GM23338 (cell line): ENCODE data around the gene CDH7. TPM values are rescaled to one million over a fixed set of nuclear protein-coding genes. Genes with fewer than 3 reads are reported as not detected.
A peak's percentile ranks its signal among the peaks of the same experiment; 100 is the strongest.

Experiments used
- ATAC-seq: fragments of 200-7000 bp; cut with Tn5 transposase; 3 replicates; pipeline ENCODE4 v1.9.1; 2020
- DNase-seq: peaks from one replicate; pipeline ENCODE4 v3.0.0-alpha.2; 2015; ENCODE audit warnings: low spot score
- H2AFZ ChIP-seq: fragments of 200-600 bp; sonication (generic); 2 replicates; pipeline ENCODE4 v1.8.0; 2016; ENCODE audit warnings: antibody characterized with exemption, mild to moderate bottlenecking, moderate library complexity
- H3F3A ChIP-seq: fragments of 200-600 bp; sonication (generic); replicated peaks from 2 replicates; pipeline ENCODE4 v1.8.0; 2017; ENCODE audit warnings: antibody characterized with exemption, mixed run types, low read depth
- H3K27ac ChIP-seq: fragments of 200-600 bp; sonication (generic); 2 replicates; pipeline ENCODE4 v1.6.1; 2016; ENCODE audit warnings: low read depth
- H3K27me3 ChIP-seq: fragments of 200-600 bp; sonication (generic); 2 replicates; pipeline ENCODE4 v1.8.0; 2016; ENCODE audit warnings: mild to moderate bottlenecking, mixed run types, moderate library complexity; ENCODE audit not compliant: insufficient read depth
- H3K36me3 ChIP-seq: fragments of 200-600 bp; sonication (generic); 2 replicates; pipeline ENCODE4 v1.8.0; 2016; ENCODE audit warnings: mild to moderate bottlenecking; ENCODE audit not compliant: insufficient read depth
- H3K4me1 ChIP-seq: fragments of 200-600 bp; sonication (generic); 2 replicates; pipeline ENCODE4 v1.8.0; 2016; ENCODE audit warnings: mild to moderate bottlenecking, moderate library complexity; ENCODE audit not compliant: insufficient read depth
- H3K4me2 ChIP-seq: fragments of 200-600 bp; sonication (generic); 2 replicates; pipeline ENCODE4 v1.7.1; 2017; ENCODE audit warnings: mixed run types
- H3K4me3 ChIP-seq: fragments of 200-600 bp; sonication (generic); 2 replicates; pipeline ENCODE4 v1.6.1; 2016; ENCODE audit warnings: mixed run types
- H3K79me2 ChIP-seq: fragments of 200-600 bp; sonication (generic); replicated peaks from 2 replicates; pipeline ENCODE4 v1.8.0; 2017; ENCODE audit warnings: mild to moderate bottlenecking; ENCODE audit not compliant: insufficient read depth
- H3K9me2 ChIP-seq: fragments of 200-600 bp; sonication (generic); 2 replicates; pipeline ENCODE4 v1.8.0; 2017; ENCODE audit not compliant: insufficient read depth
- H4K20me1 ChIP-seq: fragments of 200-600 bp; sonication (generic); replicated peaks from 2 replicates; pipeline ENCODE4 v1.8.0; 2017; ENCODE audit warnings: mild to moderate bottlenecking; ENCODE audit not compliant: insufficient read depth
- H3K27ac Mint-ChIP-seq: 2 replicates; pipeline ENCODE4 v1.8.0; 2020; ENCODE audit warnings: inconsistent platforms, mild to moderate bottlenecking, moderate library complexity, mixed read lengths
- H3K27me3 Mint-ChIP-seq: 3 replicates; pipeline ENCODE4 v1.8.0; 2022; ENCODE audit warnings: low read depth, mild to moderate bottlenecking, moderate library complexity, mixed read lengths, inconsistent platforms; ENCODE audit not compliant: insufficient read depth, poor library complexity
- H3K36me3 Mint-ChIP-seq: 3 replicates; pipeline ENCODE4 v1.8.0; 2021; ENCODE audit warnings: low read depth, mild to moderate bottlenecking, inconsistent platforms, moderate library complexity, mixed read lengths
- H3K4me1 Mint-ChIP-seq: 3 replicates; pipeline ENCODE4 v1.8.0; 2020; ENCODE audit warnings: mild to moderate bottlenecking, inconsistent platforms, mixed read lengths
- H3K4me3 Mint-ChIP-seq: 3 replicates; pipeline ENCODE4 v1.8.0; 2021; ENCODE audit warnings: moderate library complexity, mild to moderate bottlenecking, inconsistent platforms, mixed read lengths
- H3K9me3 Mint-ChIP-seq: 3 replicates; pipeline ENCODE4 v1.8.0; 2020; ENCODE audit warnings: moderate library complexity, mild to moderate bottlenecking, inconsistent platforms, mixed read lengths
- CREB1 ChIP-seq: fragments of 250-450 bp; sonication (Bioruptor Pico); IDR thresholded peaks from 2 replicates; pipeline ENCODE4 v1.5.0; 2020; ENCODE audit warnings: low read depth, mild to moderate bottlenecking, moderate library complexity
- EZH2phosphoT487 ChIP-seq: fragments of 200-600 bp; sonication (generic); IDR thresholded peaks from one replicate; pipeline ENCODE4 v1.8.1; 2018; ENCODE audit warnings: antibody characterized with exemption; ENCODE audit not compliant: unreplicated experiment
- POLR2AphosphoS5 ChIP-seq: IDR thresholded peaks from 2 replicates; pipeline ENCODE4 v1.6.1; 2016; ENCODE audit warnings: antibody characterized with exemption, low read depth
- ZNF331 ChIP-seq: fragments of 250-450 bp; sonication (Bioruptor Pico); IDR thresholded peaks from 2 replicates; pipeline ENCODE4 v1.5.0; 2020; ENCODE audit warnings: low read depth, mild to moderate bottlenecking, moderate library complexity
- polyA plus RNA-seq: library from polyadenylated mRNA; unstranded; fragments of >200 nt; fragmentation: Nextera tagmentation; extraction: Ambion mirVana; gene quantifications from 2 replicates; pipeline ENCODE4 v1.2.1, GENCODE V29; 2016
- total RNA-seq: library from RNA; depleted of rRNA; stranded (reverse); fragments of >200 nt; shearing (Covaris generic); gene quantifications from 2 replicates; pipeline ENCODE4 v1.2.3, GENCODE V29; 2014
- TF ChIP-seq, protein P1 (sequence below): IDR thresholded peaks from one replicate; pipeline ENCODE4 v1.6.1; 2018; ENCODE audit warnings: antibody characterized with exemption; ENCODE audit not compliant: unreplicated experiment
- TF ChIP-seq, protein P2 (sequence below): fragments of 250-450 bp; sonication (Bioruptor Pico); IDR thresholded peaks from 2 replicates; pipeline ENCODE4 v1.5.0; 2020; ENCODE audit warnings: mild to moderate bottlenecking, moderate library complexity
- TF ChIP-seq, protein P3 (sequence below), 2 experiments: fragments of 200-600 bp in 1 of 2; sonication (generic) in 1 of 2; conservative IDR thresholded peaks; 2 replicates each; pipeline versions ENCODE4 v1.5.1 to v1.6.1; 2016 to 2017; ENCODE audit warnings: antibody characterized with exemption in 2 of 2, low read depth in 2 of 2, mild to moderate bottlenecking in 2 of 2, moderate library complexity in 1 of 2

CDH7 gene
- total and polyA plus RNA-seq, 2 experiments from 2014 or later = 1.8 TPM

DNA sequence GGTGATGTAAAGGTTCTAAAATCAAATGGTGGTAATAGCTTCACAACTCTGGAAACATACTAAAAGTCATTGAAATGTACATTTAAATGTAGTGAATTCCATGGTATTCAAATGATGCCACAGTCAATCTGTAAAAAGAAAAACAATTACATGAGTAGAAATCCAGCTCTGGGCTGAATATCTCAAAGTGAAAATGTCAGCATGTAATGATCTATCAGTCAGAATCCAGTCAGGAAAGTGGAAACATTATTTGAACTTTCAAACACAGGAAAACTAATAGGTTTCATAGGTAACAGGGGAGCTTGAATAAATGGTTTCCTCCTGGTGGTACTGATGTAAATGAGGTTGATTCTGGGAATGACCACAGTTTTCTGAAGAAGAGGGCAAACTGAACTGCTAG lies 186.4 kb downstream of the CDH7 start:
- peaks cover 15% of the 10 kb centered on the region for H3K4me1 Mint-ChIP-seq
- no peak for ATAC-seq
- Histone ChIP-seq H3K36me3 (no peaks in the 10 kb centered on the region), H3K4me3 (no peak overlapping the region), H3K27ac (no peak overlapping the region), H2AFZ (no peak overlapping the region), H3K4me1 (peaks cover 9% of the 10 kb centered on the region), H3K27me3 (no peaks in the 10 kb centered on the region), H4K20me1 (no peaks in the 10 kb centered on the region), H3K9me2 (no peaks in the 10 kb centered on the region), H3F3A (no peaks in the 10 kb centered on the region), H3K79me2 (no peaks in the 10 kb centered on the region), H3K4me2 (no peak overlapping the region)
- no peak overlapping the region for H3K4me3 Mint-ChIP-seq
- H3K36me3 Mint-ChIP-seq = no peaks in the 10 kb centered on the region; the same call in 2 of the 3 replicates
- no peak overlapping the region for H3K27ac Mint-ChIP-seq
- no peak for TF ChIP-seq ZNF331 (CRISPR knock-in tag)
- no peak for DNase-seq
- H3K9me3 Mint-ChIP-seq = peaks cover 9% of the 10 kb centered on the region; the same call in 2 of the 3 replicates
- H3K27me3 Mint-ChIP-seq = no peaks in the 10 kb centered on the region

DNA sequence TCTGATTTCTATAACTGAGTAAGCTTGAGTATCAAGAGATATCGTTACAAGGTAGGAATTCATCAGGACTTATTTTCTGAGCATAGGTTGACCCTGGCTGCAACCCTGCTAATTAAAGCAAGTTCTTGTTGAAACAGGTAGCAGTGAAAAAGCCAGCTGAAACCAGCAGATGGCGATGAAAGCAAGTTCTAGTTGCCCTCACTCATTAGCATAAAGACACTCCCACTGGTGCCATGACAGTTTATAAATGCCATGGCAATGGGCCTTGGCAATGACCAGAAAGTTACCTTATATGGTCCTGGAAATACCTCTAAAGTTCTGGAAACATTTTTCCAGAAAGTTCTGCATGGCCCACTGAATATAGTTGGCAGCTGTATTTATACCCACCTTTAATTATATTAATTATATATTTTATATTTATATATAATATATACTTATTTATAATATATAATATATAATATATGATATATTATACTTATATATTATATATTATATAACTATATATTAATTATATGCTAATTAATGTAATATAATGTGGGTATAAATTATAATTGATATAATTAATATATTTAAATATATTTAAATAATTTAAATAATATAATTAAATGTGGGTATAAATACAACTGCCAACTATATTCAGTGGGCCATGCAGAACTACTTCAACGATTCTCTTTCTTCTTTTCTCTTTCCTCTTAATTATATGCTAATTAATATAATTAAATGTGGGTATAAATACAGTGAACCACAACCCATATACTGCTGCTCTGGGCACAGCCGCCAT lies 188.0 kb downstream of the CDH7 start:
- no peak overlapping the region for H3K27ac Mint-ChIP-seq
- Histone ChIP-seq H3K36me3 (no peaks in the 10 kb centered on the region), H3K4me3 (no peak overlapping the region), H3K27ac (no peak overlapping the region), H3K27me3 (no peaks in the 10 kb centered on the region), H2AFZ (no peak overlapping the region), H3K4me2 (no peak overlapping the region), H3K79me2 (no peaks in the 10 kb centered on the region), H3K4me1 (peaks cover 25% of the 10 kb centered on the region), H4K20me1 (no peaks in the 10 kb centered on the region), H3K9me2 (no peaks in the 10 kb centered on the region), H3F3A (no peaks in the 10 kb centered on the region)
- no peak overlapping the region for H3K4me3 Mint-ChIP-seq
- peak; percentile 78 for ATAC-seq
- TF ChIP-seq CREB1 (CRISPR knock-in tag) (0 out of 2 replicates have a peak, but pooled peaks have one; percentile 8), EZH2phosphoT487 (no peak), POLR2AphosphoS5 (no peak), ZNF331 (CRISPR knock-in tag) (no peak)
- TF ChIP-seq, protein P1, sequence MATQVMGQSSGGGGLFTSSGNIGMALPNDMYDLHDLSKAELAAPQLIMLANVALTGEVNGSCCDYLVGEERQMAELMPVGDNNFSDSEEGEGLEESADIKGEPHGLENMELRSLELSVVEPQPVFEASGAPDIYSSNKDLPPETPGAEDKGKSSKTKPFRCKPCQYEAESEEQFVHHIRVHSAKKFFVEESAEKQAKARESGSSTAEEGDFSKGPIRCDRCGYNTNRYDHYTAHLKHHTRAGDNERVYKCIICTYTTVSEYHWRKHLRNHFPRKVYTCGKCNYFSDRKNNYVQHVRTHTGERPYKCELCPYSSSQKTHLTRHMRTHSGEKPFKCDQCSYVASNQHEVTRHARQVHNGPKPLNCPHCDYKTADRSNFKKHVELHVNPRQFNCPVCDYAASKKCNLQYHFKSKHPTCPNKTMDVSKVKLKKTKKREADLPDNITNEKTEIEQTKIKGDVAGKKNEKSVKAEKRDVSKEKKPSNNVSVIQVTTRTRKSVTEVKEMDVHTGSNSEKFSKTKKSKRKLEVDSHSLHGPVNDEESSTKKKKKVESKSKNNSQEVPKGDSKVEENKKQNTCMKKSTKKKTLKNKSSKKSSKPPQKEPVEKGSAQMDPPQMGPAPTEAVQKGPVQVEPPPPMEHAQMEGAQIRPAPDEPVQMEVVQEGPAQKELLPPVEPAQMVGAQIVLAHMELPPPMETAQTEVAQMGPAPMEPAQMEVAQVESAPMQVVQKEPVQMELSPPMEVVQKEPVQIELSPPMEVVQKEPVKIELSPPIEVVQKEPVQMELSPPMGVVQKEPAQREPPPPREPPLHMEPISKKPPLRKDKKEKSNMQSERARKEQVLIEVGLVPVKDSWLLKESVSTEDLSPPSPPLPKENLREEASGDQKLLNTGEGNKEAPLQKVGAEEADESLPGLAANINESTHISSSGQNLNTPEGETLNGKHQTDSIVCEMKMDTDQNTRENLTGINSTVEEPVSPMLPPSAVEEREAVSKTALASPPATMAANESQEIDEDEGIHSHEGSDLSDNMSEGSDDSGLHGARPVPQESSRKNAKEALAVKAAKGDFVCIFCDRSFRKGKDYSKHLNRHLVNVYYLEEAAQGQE = no peak
- TF ChIP-seq, protein P2, sequence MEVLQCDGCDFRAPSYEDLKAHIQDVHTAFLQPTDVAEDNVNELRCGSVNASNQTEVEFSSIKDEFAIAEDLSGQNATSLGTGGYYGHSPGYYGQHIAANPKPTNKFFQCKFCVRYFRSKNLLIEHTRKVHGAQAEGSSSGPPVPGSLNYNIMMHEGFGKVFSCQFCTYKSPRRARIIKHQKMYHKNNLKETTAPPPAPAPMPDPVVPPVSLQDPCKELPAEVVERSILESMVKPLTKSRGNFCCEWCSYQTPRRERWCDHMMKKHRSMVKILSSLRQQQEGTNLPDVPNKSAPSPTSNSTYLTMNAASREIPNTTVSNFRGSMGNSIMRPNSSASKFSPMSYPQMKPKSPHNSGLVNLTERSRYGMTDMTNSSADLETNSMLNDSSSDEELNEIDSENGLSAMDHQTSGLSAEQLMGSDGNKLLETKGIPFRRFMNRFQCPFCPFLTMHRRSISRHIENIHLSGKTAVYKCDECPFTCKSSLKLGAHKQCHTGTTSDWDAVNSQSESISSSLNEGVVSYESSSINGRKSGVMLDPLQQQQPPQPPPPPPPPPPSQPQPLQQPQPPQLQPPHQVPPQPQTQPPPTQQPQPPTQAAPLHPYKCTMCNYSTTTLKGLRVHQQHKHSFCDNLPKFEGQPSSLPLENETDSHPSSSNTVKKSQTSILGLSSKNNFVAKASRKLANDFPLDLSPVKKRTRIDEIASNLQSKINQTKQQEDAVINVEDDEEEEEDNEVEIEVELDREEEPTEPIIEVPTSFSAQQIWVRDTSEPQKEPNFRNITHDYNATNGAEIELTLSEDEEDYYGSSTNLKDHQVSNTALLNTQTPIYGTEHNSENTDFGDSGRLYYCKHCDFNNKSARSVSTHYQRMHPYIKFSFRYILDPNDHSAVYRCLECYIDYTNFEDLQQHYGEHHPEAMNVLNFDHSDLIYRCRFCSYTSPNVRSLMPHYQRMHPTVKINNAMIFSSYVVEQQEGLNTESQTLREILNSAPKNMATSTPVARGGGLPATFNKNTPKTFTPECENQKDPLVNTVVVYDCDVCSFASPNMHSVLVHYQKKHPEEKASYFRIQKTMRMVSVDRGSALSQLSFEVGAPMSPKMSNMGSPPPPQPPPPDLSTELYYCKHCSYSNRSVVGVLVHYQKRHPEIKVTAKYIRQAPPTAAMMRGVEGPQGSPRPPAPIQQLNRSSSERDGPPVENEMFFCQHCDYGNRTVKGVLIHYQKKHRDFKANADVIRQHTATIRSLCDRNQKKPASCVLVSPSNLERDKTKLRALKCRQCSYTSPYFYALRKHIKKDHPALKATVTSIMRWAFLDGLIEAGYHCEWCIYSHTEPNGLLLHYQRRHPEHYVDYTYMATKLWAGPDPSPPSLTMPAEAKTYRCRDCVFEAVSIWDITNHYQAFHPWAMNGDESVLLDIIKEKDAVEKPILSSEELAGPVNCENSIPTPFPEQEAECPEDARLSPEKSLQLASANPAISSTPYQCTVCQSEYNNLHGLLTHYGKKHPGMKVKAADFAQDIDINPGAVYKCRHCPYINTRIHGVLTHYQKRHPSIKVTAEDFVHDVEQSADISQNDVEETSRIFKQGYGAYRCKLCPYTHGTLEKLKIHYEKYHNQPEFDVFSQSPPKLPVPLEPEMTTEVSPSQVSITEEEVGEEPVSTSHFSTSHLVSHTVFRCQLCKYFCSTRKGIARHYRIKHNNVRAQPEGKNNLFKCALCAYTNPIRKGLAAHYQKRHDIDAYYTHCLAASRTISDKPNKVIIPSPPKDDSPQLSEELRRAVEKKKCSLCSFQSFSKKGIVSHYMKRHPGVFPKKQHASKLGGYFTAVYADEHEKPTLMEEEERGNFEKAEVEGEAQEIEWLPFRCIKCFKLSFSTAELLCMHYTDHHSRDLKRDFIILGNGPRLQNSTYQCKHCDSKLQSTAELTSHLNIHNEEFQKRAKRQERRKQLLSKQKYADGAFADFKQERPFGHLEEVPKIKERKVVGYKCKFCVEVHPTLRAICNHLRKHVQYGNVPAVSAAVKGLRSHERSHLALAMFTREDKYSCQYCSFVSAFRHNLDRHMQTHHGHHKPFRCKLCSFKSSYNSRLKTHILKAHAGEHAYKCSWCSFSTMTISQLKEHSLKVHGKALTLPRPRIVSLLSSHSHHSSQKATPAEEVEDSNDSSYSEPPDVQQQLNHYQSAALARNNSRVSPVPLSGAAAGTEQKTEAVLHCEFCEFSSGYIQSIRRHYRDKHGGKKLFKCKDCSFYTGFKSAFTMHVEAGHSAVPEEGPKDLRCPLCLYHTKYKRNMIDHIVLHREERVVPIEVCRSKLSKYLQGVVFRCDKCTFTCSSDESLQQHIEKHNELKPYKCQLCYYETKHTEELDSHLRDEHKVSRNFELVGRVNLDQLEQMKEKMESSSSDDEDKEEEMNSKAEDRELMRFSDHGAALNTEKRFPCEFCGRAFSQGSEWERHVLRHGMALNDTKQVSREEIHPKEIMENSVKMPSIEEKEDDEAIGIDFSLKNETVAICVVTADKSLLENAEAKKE = no peak
- TF ChIP-seq, protein P3, sequence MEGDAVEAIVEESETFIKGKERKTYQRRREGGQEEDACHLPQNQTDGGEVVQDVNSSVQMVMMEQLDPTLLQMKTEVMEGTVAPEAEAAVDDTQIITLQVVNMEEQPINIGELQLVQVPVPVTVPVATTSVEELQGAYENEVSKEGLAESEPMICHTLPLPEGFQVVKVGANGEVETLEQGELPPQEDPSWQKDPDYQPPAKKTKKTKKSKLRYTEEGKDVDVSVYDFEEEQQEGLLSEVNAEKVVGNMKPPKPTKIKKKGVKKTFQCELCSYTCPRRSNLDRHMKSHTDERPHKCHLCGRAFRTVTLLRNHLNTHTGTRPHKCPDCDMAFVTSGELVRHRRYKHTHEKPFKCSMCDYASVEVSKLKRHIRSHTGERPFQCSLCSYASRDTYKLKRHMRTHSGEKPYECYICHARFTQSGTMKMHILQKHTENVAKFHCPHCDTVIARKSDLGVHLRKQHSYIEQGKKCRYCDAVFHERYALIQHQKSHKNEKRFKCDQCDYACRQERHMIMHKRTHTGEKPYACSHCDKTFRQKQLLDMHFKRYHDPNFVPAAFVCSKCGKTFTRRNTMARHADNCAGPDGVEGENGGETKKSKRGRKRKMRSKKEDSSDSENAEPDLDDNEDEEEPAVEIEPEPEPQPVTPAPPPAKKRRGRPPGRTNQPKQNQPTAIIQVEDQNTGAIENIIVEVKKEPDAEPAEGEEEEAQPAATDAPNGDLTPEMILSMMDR (conservative IDR thresholded peaks at IDR 0.05; ENCODE audit: low read depth in 2 of 2) = peak; percentile 77 to 81
- peaks cover 1% of the 10 kb centered on the region for H3K27me3 Mint-ChIP-seq
- H3K4me1 Mint-ChIP-seq = peaks cover 28% of the 10 kb centered on the region
- H3K36me3 Mint-ChIP-seq = no peaks in the 10 kb centered on the region; the same call in 2 of the 3 replicates
- DNase-seq = peak; percentile 89
- peaks cover 2% of the 10 kb centered on the region; the same call in 1 of the 3 replicates for H3K9me3 Mint-ChIP-seq
